Fibroblast of pulmonary artery (primary cell): ENCODE measurements around the gene NEK11.

Source experiments
- DNase-seq: peaks from one replicate; pipeline ENCODE4 v3.0.0-alpha.2; 2010; ENCODE audit warnings: low read depth
- H3K4me3 ChIP-seq: replicated peaks from 2 replicates; pipeline ENCODE4 v1.5.1; 2011; ENCODE audit warnings: low read depth, mild to moderate bottlenecking, control low read depth, low read length, moderate library complexity
- CTCF ChIP-seq: IDR thresholded peaks from 2 replicates; pipeline ENCODE4 v1.5.1; 2011; ENCODE audit warnings: mild to moderate bottlenecking, control low read depth, low read length, inconsistent platforms; ENCODE audit errors: missing control alignments

The NEK11 gene

DNA sequence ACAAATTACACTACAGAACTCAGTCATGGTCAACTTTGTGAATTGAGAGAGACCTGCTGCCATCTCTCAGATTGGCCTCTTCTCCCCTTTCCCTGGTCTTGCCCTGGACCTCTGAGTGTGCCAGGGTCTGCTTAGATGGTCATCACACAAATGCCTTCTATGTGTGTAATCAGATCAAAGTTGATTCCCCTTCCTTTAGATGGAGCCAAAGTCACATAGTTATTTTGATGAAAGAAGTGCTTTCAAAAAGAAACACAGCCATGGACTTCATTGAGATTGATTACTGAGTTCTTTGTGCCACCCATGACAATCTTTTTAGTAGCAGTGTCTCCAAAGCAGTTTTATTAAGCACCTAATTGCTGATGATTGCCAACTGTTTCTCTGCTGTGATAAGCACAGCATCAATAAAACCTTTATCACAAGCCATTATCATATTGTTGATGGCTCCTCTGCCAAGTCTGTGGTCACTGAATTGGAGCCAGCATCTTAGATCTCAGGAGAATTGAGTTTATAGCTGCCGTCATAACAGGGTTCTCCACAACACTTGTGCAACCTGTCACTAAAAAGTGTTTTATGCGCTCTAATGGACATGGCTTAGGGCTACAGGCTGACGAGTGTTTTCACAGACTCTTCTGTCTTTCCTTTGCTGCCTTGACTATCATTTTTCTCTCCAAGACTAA, 205.2 kb downstream of the NEK11 start:
- DNase-seq, result no peak
- no peak overlapping the region for H3K4me3 ChIP-seq
- TF ChIP-seq CTCF, result no peak

GRCh38 chr3:131232711-131233267, 206.1 kb downstream of the NEK11 start:
- TF ChIP-seq CTCF, result no peak
- H3K4me3 ChIP-seq, result no peak overlapping the region
- no peak for DNase-seq

GRCh38 chr3:131233900-131234668, 207.4 kb downstream of the NEK11 start:
- no peak for DNase-seq
- no peak for TF ChIP-seq CTCF
- H3K4me3 ChIP-seq, result no peak overlapping the region

GRCh38 chr3:131236421-131236820, 209.7 kb downstream of the NEK11 start:
- no peak overlapping the region for H3K4me3 ChIP-seq
- DNase-seq, result no peak
- TF ChIP-seq CTCF, result no peak

GRCh38 chr3:131238496-131238895, 211.8 kb downstream of the NEK11 start:
- no peak overlapping the region for H3K4me3 ChIP-seq
- DNase-seq, result no peak
- no peak for TF ChIP-seq CTCF

GRCh38 chr3:131239267-131239666, 212.6 kb downstream of the NEK11 start:
- no peak for DNase-seq
- no peak overlapping the region for H3K4me3 ChIP-seq
- TF ChIP-seq CTCF, result no peak

DNA sequence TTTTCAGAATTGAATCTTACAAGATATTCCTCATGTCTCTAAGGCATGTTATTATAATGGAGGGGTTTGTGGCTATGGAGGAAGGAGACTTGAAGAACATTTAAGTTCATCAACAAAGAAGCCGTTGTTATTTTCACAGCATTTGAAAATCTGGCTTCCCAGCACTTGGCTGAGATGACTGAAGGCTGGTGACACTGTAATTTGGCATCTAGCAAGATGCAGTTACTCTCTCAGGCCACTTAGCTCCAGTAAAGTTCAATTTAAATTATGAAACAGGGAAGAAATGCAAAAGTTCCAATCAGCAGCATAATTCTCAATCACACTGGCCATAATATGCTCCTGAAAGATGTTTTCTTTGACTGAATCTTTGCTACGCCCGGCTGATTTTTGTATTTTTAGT, 215.5 kb downstream of the NEK11 start:
- DNase-seq, result no peak
- H3K4me3 ChIP-seq, result no peak overlapping the region
- TF ChIP-seq CTCF, result no peak
